ENCODE results near the gene IL32. TPM values are rescaled to one million over a fixed set of nuclear protein-coding genes. Genes with fewer than 3 reads are reported as not detected.
A peak's percentile ranks its signal among the peaks of the same experiment; 100 is the strongest.

Gene IL32
- total RNA-seq, 2 experiments from 2014 or later, result 4,131 to 4,213 TPM

GRCh38 chr16:3088925-3089716 lies 23.7 kb downstream of the IL32 start:
- CTCF ChIA-PET, result interaction anchor here (0.6 to 1.6 kb wide), 4 partner anchors 13 to 65 kb away, joined by 3 to 6 read pairs (median 4); no protein-coding TSS in a partner anchor
- Mint-ChIP-seq H3K27me3 (no peaks in the 10 kb centered on the region), H3K27ac (no peak overlapping the region), H3K36me3 (ENCODE audit: low read depth) (no peaks in the 10 kb centered on the region), H3K4me3 (no peak overlapping the region), H3K4me1 (peaks cover 41% of the 10 kb centered on the region), H3K9me3 (no peaks in the 10 kb centered on the region)
- POLR2A ChIA-PET, result interaction anchor here (0.9 to 3.5 kb wide), 2 partner anchors 13 to 39 kb away, joined by 3 to 26 read pairs; no protein-coding TSS in a partner anchor
- no peak for DNase-seq

GRCh38 chr16:3089717-3090592 lies 24.5 kb downstream of the IL32 start:
- no peak overlapping the region for H3K4me3 Mint-ChIP-seq
- POLR2A ChIA-PET, result interaction anchor here (0.9 to 3.5 kb wide), 3 partner anchors 13 to 38 kb away, joined by 3 to 26 read pairs (median 4); no protein-coding TSS in a partner anchor
- no peaks in the 10 kb centered on the region for H3K36me3 Mint-ChIP-seq (ENCODE audit: low read depth)
- no peak overlapping the region for H3K27ac Mint-ChIP-seq
- no peaks in the 10 kb centered on the region for H3K9me3 Mint-ChIP-seq
- CTCF ChIA-PET, result interaction anchor here (0.6 to 1.1 kb wide), 4 partner anchors 13 to 112 kb away, joined by 3 to 5 read pairs (median 3); no protein-coding TSS in a partner anchor
- DNase-seq, result no peak
- H3K27me3 Mint-ChIP-seq, result no peaks in the 10 kb centered on the region
- peaks cover 45% of the 10 kb centered on the region for H3K4me1 Mint-ChIP-seq

GRCh38 chr16:3091551-3091950 lies 26.1 kb downstream of the IL32 start:
- Mint-ChIP-seq H3K4me1 (peaks cover 49% of the 10 kb centered on the region), H3K27ac (no peak overlapping the region), H3K36me3 (ENCODE audit: low read depth) (no peaks in the 10 kb centered on the region), H3K9me3 (no peaks in the 10 kb centered on the region), H3K27me3 (no peaks in the 10 kb centered on the region), H3K4me3 (no peak overlapping the region)
- ChIA-PET CTCF (interaction anchor here (0.8 to 1.3 kb wide), 3 partner anchors 9 to 38 kb away, joined by 3 to 6 read pairs (median 5); partner anchors contain the start of gene ZSCAN10), POLR2A (interaction anchor here (1.0 to 1.1 kb wide), 2 partner anchors 12 to 17 kb away, joined by 3 to 4 read pairs; no protein-coding TSS in a partner anchor)
- no peak for DNase-seq

- ChIA-PET CTCF (interaction anchor here (1.1 to 12.1 kb wide), 4 partner anchors 12 to 64 kb away, joined by 3 to 254 read pairs (median 4); partner anchors contain the start of gene ZNF213), POLR2A (interaction anchor here (0.6 to 2.7 kb wide), 3 partner anchors 12 to 26 kb away, joined by 3 to 20 read pairs (median 3); no protein-coding TSS in a partner anchor)
- Mint-ChIP-seq H3K36me3 (ENCODE audit: low read depth) (no peaks in the 10 kb centered on the region), H3K4me3 (no peak overlapping the region), H3K9me3 (no peaks in the 10 kb centered on the region), H3K27me3 (no peaks in the 10 kb centered on the region), H3K4me1 (peaks cover 49% of the 10 kb centered on the region), H3K27ac (no peak overlapping the region)
- DNase-seq, result no peak
Observed at GRCh38 chr16:3092501-3092941, 27.1 kb downstream of the IL32 start.

- DNase-seq, result peak; percentile 68
- ChIA-PET POLR2A (interaction anchor here (1.0 to 2.7 kb wide), 3 partner anchors 18 to 41 kb away, joined by 3 to 20 read pairs (median 4); partner anchors contain the start of gene ZNF213), CTCF (interaction anchor here (1.2 to 12.1 kb wide), 4 partner anchors 17 to 74 kb away, joined by 3 to 254 read pairs (median 4); partner anchors contain the start of gene ZNF213)
- Mint-ChIP-seq H3K4me3 (peak overlapping the region; percentile 1), H3K4me1 (peaks cover 46% of the 10 kb centered on the region), H3K36me3 (ENCODE audit: low read depth) (no peaks in the 10 kb centered on the region), H3K27ac (peak overlapping the region; percentile 37), H3K9me3 (no peaks in the 10 kb centered on the region), H3K27me3 (no peaks in the 10 kb centered on the region)
Observed at GRCh38 chr16:3094289-3095027, 29.0 kb downstream of the IL32 start.

GRCh38 chr16:3095869-3096268 lies 30.4 kb downstream of the IL32 start:
- Mint-ChIP-seq H3K4me3 (no peak overlapping the region), H3K27me3 (no peaks in the 10 kb centered on the region), H3K4me1 (peaks cover 55% of the 10 kb centered on the region)

GRCh38 chr16:3096362-3096761 lies 30.9 kb downstream of the IL32 start:
- no peak overlapping the region for H3K4me3 Mint-ChIP-seq
- H3K4me1 Mint-ChIP-seq, result peaks cover 55% of the 10 kb centered on the region
- H3K27ac Mint-ChIP-seq, result no peak overlapping the region
- no peaks in the 10 kb centered on the region for H3K27me3 Mint-ChIP-seq
- POLR2A ChIA-PET, result interaction anchor here (0.6 to 8.8 kb wide), 8 partner anchors 10 to 113 kb away, joined by 3 to 84 read pairs (median 4); partner anchors contain the start of gene IL32
- DNase-seq, result no peak
- H3K36me3 Mint-ChIP-seq (ENCODE audit: low read depth), result no peaks in the 10 kb centered on the region
- H3K9me3 Mint-ChIP-seq, result no peaks in the 10 kb centered on the region
- CTCF ChIA-PET, result interaction anchor here (1.0 to 12.1 kb wide), 18 partner anchors 9 to 68 kb away, joined by 3 to 254 read pairs (median 6); partner anchors contain the start of genes IL32 and ZNF213

More at GRCh38 chr16:3095869-3096268, 30.4 kb downstream of the IL32 start:
- H3K27ac Mint-ChIP-seq, result no peak overlapping the region
- POLR2A ChIA-PET, result interaction anchor here (0.6 to 8.8 kb wide), 9 partner anchors 10 to 114 kb away, joined by 3 to 84 read pairs (median 4); partner anchors contain the start of gene IL32
- H3K36me3 Mint-ChIP-seq (ENCODE audit: low read depth), result no peaks in the 10 kb centered on the region
- H3K9me3 Mint-ChIP-seq, result no peaks in the 10 kb centered on the region
- CTCF ChIA-PET, result interaction anchor here (1.0 to 12.1 kb wide), 19 partner anchors 10 to 73 kb away, joined by 3 to 254 read pairs (median 6); partner anchors contain the start of genes IL32 and ZNF213
- DNase-seq, result peak; percentile 72

GRCh38 chr16:3097266-3097665 lies 31.8 kb downstream of the IL32 start:
- ChIA-PET CTCF (interaction anchor here (0.5 to 12.1 kb wide), 9 partner anchors 10 to 134 kb away, joined by 3 to 254 read pairs (median 5); partner anchors contain the start of gene ZNF213), POLR2A (interaction anchor here (2.0 to 8.8 kb wide), 2 partner anchors 21 to 35 kb away, joined by 6 to 84 read pairs; no protein-coding TSS in a partner anchor)
- Mint-ChIP-seq H3K4me3 (no peak overlapping the region), H3K4me1 (peaks cover 57% of the 10 kb centered on the region), H3K36me3 (ENCODE audit: low read depth) (no peaks in the 10 kb centered on the region), H3K27ac (no peak overlapping the region), H3K9me3 (no peaks in the 10 kb centered on the region), H3K27me3 (no peaks in the 10 kb centered on the region)
- no peak for DNase-seq

GRCh38 chr16:3098459-3099394 lies 33.3 kb downstream of the IL32 start, which contains the start of gene ZSCAN10:
ZSCAN10 (minus strand) TSS chr16:3099294; CDS start chr16:3092937, 6,357 bp downstream.
- H3K27ac Mint-ChIP-seq, result peak within 1 kb of the TSS; percentile 80
- H3K4me3 Mint-ChIP-seq, result peak within 1 kb of the TSS; percentile 75
- H3K27me3 Mint-ChIP-seq, result no peaks in the 10 kb centered on the region
- H3K4me1 Mint-ChIP-seq, result peaks cover 70% of the 10 kb centered on the region
- no peaks in the 10 kb centered on the region for H3K9me3 Mint-ChIP-seq
- DNase-seq, result no peak
- ChIA-PET CTCF (interaction anchor here (0.7 to 12.1 kb wide), 11 partner anchors 7 to 71 kb away, joined by 3 to 254 read pairs (median 5); partner anchors contain the start of gene ZNF213), POLR2A (interaction anchor here (0.8 to 8.8 kb wide), 11 partner anchors 8 to 59 kb away, joined by 3 to 84 read pairs (median 3); partner anchors contain the start of gene ZNF213)
- H3K36me3 Mint-ChIP-seq (ENCODE audit: low read depth), result no peaks in the 10 kb centered on the region

GRCh38 chr16:3099395-3099731 lies 33.9 kb downstream of the IL32 start:
- H3K36me3 Mint-ChIP-seq (ENCODE audit: low read depth), result no peaks in the 10 kb centered on the region
- no peaks in the 10 kb centered on the region for H3K9me3 Mint-ChIP-seq
- ChIA-PET POLR2A (interaction anchor here (0.9 to 8.8 kb wide), 8 partner anchors 23 to 58 kb away, joined by 3 to 84 read pairs (median 5); partner anchors contain the start of genes IL32 and ZNF213), CTCF (interaction anchor here (0.7 to 12.1 kb wide), 6 partner anchors 8 to 71 kb away, joined by 3 to 254 read pairs (median 6); partner anchors contain the start of gene ZNF213)
- no peak for DNase-seq
- no peak overlapping the region for H3K4me3 Mint-ChIP-seq
- H3K27me3 Mint-ChIP-seq, result no peaks in the 10 kb centered on the region
- peaks cover 68% of the 10 kb centered on the region for H3K4me1 Mint-ChIP-seq
- H3K27ac Mint-ChIP-seq, result no peak overlapping the region
